HG03175 (cell line): Measurements from ENCODE around the gene PPP4R3A.
"Not testable (repeated sequence)": the region's sequence is repeated elsewhere in the genome, so short reads cannot be mapped to it uniquely, and the experiment has no call there.

Experiments
- ATAC-seq: cut with Tn5 transposase; IDR thresholded peaks from one replicate; pipeline ENCODE4 v1.9.1; 2021; ENCODE audit warnings: mild to moderate bottlenecking, moderate library complexity; ENCODE audit not compliant: unreplicated experiment

Gene PPP4R3A

GRCh38 chr14:91510171-91511042 is at the start of gene PPP4R3A:
Gene PPP4R3A (minus strand): TSS chr14:91510310. CDS start chr14:91509647, 663 bp downstream.
- ATAC-seq = peak; percentile 85

- no peak for ATAC-seq
Observed at GRCh38 chr14:91555531-91555930, 45.4 kb upstream of the PPP4R3A start.

GRCh38 chr14:91554535-91555332 is 44.6 kb upstream of the PPP4R3A start:
- ATAC-seq = no peak

- ATAC-seq = no peak
Observed at GRCh38 chr14:91548108-91548507, 38.0 kb upstream of the PPP4R3A start.

- no peak for ATAC-seq
Observed at GRCh38 chr14:91545946-91546716, 36.0 kb upstream of the PPP4R3A start.

- ATAC-seq = no peak
Observed at GRCh38 chr14:91545204-91545603, 35.1 kb upstream of the PPP4R3A start.

GRCh38 chr14:91536327-91536726 is 26.2 kb upstream of the PPP4R3A start:
- ATAC-seq = no peak

- not testable (repeated sequence) for ATAC-seq
Observed at GRCh38 chr14:91534059-91534458, 23.9 kb upstream of the PPP4R3A start.

- no peak for ATAC-seq
Observed at GRCh38 chr14:91533623-91534022, 23.5 kb upstream of the PPP4R3A start.

GRCh38 chr14:91523972-91524371 is 13.9 kb upstream of the PPP4R3A start:
- ATAC-seq = no peak

GRCh38 chr14:91521061-91521640 is 11.0 kb upstream of the PPP4R3A start:
- no peak for ATAC-seq

GRCh38 chr14:91520138-91520537 is 10.0 kb upstream of the PPP4R3A start:
- ATAC-seq = no peak

- no peak for ATAC-seq
Observed at GRCh38 chr14:91519239-91520036, 9.3 kb upstream of the PPP4R3A start.

GRCh38 chr14:91516663-91517388 is 6.7 kb upstream of the PPP4R3A start:
- ATAC-seq = no peak

- ATAC-seq = no peak
Observed at GRCh38 chr14:91515979-91516378, 5.9 kb upstream of the PPP4R3A start.

GRCh38 chr14:91511043-91511383 is 903 bp upstream of the PPP4R3A start:
- ATAC-seq = no peak

GRCh38 chr14:91509878-91510170 is 286 bp downstream of the PPP4R3A start:
- ATAC-seq = peak; percentile 29

- peak; percentile 18 for ATAC-seq
Observed at GRCh38 chr14:91509083-91509877, 830 bp downstream of the PPP4R3A start.

- no peak for ATAC-seq
Observed at GRCh38 chr14:91508105-91508504, 2.0 kb downstream of the PPP4R3A start.
